Gastroesophageal sphincter (tissue), 3 donors: Measurements from ENCODE around the gene RFX3.

ENCODE experiments used
- POLR2AphosphoS5 ChIP-seq: sonication (generic); formaldehyde crosslinking; IDR thresholded peaks from one replicate; pipeline ENCODE4 v1.6.1; 2017; ENCODE audit warnings: antibody characterized with exemption
- TF ChIP-seq, protein P1 (sequence below), 4 experiments: fragments of 200-600 bp in 2 of 4; fragments of 450-650 bp in 2 of 4; sonication (generic) in 1 of 4; IDR thresholded peaks; one replicate each; pipeline ENCODE4 v1.5.1; 2017 to 2019; ENCODE audit warnings: antibody characterized with exemption in 4 of 4, mild to moderate bottlenecking in 2 of 4, moderate library complexity in 2 of 4

- TF ChIP-seq, protein P1, sequence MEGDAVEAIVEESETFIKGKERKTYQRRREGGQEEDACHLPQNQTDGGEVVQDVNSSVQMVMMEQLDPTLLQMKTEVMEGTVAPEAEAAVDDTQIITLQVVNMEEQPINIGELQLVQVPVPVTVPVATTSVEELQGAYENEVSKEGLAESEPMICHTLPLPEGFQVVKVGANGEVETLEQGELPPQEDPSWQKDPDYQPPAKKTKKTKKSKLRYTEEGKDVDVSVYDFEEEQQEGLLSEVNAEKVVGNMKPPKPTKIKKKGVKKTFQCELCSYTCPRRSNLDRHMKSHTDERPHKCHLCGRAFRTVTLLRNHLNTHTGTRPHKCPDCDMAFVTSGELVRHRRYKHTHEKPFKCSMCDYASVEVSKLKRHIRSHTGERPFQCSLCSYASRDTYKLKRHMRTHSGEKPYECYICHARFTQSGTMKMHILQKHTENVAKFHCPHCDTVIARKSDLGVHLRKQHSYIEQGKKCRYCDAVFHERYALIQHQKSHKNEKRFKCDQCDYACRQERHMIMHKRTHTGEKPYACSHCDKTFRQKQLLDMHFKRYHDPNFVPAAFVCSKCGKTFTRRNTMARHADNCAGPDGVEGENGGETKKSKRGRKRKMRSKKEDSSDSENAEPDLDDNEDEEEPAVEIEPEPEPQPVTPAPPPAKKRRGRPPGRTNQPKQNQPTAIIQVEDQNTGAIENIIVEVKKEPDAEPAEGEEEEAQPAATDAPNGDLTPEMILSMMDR (IDR thresholded peaks at IDR 0.05): no peak
- no peak for TF ChIP-seq POLR2AphosphoS5
Measured at GRCh38 chr9:3482578-3482977, 43.2 kb downstream of the RFX3 start.
